ENCODE results near the gene A3GALT2.
"Not testable (repeated sequence)": the region's sequence is repeated elsewhere in the genome, so short reads cannot be mapped to it uniquely, and the experiment has no call there.

The A3GALT2 gene

GRCh38 chr1:33294071-33295010, 26.6 kb downstream of the A3GALT2 start:
- no peak for DNase-seq (ENCODE audit: low spot score)

GRCh38 chr1:33292726-33293340, 28.1 kb downstream of the A3GALT2 start:
- DNase-seq (ENCODE audit: low spot score), result no peak

- not testable (repeated sequence) for DNase-seq (ENCODE audit: low spot score)
These were observed 30.3 kb downstream of the A3GALT2 start for GRCh38 chr1:33290615-33291014.

- no peak for DNase-seq (ENCODE audit: low spot score)
These were observed 31.1 kb downstream of the A3GALT2 start for GRCh38 chr1:33289858-33290154.

- no peak for DNase-seq (ENCODE audit: low spot score)
These were observed 31.7 kb downstream of the A3GALT2 start for GRCh38 chr1:33288976-33289857.

GRCh38 chr1:33287317-33287716, 33.6 kb downstream of the A3GALT2 start:
- DNase-seq (ENCODE audit: low spot score), result no peak

- DNase-seq (ENCODE audit: low spot score), result no peak
These were observed 34.3 kb downstream of the A3GALT2 start for GRCh38 chr1:33286451-33287185.

GRCh38 chr1:33284049-33284448, 36.8 kb downstream of the A3GALT2 start:
- no peak for DNase-seq (ENCODE audit: low spot score)

- DNase-seq (ENCODE audit: low spot score), result no peak
These were observed 38.1 kb downstream of the A3GALT2 start for GRCh38 chr1:33282791-33283190.

GRCh38 chr1:33281554-33282303, 39.2 kb downstream of the A3GALT2 start:
- DNase-seq (ENCODE audit: low spot score), result no peak

- no peak for DNase-seq (ENCODE audit: low spot score)
These were observed 40.7 kb downstream of the A3GALT2 start for GRCh38 chr1:33280091-33280661.

- DNase-seq (ENCODE audit: low spot score), result no peak
These were observed 43.3 kb downstream of the A3GALT2 start for GRCh38 chr1:33277488-33278084.

GRCh38 chr1:33276573-33277298, 44.2 kb downstream of the A3GALT2 start:
- DNase-seq (ENCODE audit: low spot score), result no peak

GRCh38 chr1:33275706-33276572, 45.0 kb downstream of the A3GALT2 start:
- DNase-seq (ENCODE audit: low spot score), result no peak

- DNase-seq (ENCODE audit: low spot score), result no peak
These were observed 45.7 kb downstream of the A3GALT2 start for GRCh38 chr1:33275195-33275594.

GRCh38 chr1:33274446-33274845, 46.5 kb downstream of the A3GALT2 start:
- DNase-seq (ENCODE audit: low spot score), result no peak

GRCh38 chr1:33273961-33274371, 46.9 kb downstream of the A3GALT2 start:
- DNase-seq (ENCODE audit: low spot score), result no peak

- peak; percentile 13 for DNase-seq (ENCODE audit: low spot score)
These were observed 47.5 kb downstream of the A3GALT2 start for GRCh38 chr1:33273406-33273805.

- DNase-seq (ENCODE audit: low spot score), result no peak
These were observed 48.0 kb downstream of the A3GALT2 start for GRCh38 chr1:33272930-33273329.
